Measurements from ENCODE around the gene MTHFD2L.
"Not testable (repeated sequence)": the region's sequence is repeated elsewhere in the genome, so short reads cannot be mapped to it uniquely, and the experiment has no call there.

Gene MTHFD2L

GRCh38 chr4:74190919-74191397 is 33.0 kb downstream of the MTHFD2L start:
- peak; percentile 9 for DNase-seq

- no peak for DNase-seq
These were observed 39.2 kb downstream of the MTHFD2L start for GRCh38 chr4:74197080-74197479.

- peak; percentile 27 for DNase-seq
These were observed 44.2 kb downstream of the MTHFD2L start for GRCh38 chr4:74202062-74202586.

GRCh38 chr4:74203467-74203866 is 45.5 kb downstream of the MTHFD2L start:
- no peak for DNase-seq

- DNase-seq, result no peak
These were observed 47.1 kb downstream of the MTHFD2L start for GRCh38 chr4:74205046-74205445.

- DNase-seq, result no peak
These were observed 47.6 kb downstream of the MTHFD2L start for GRCh38 chr4:74205559-74205958.

GRCh38 chr4:74206088-74206825 is 48.3 kb downstream of the MTHFD2L start:
- DNase-seq, result no peak

- not testable (repeated sequence) for DNase-seq
These were observed 56.7 kb downstream of the MTHFD2L start for GRCh38 chr4:74214457-74215159.

GRCh38 chr4:74215236-74215635 is 57.3 kb downstream of the MTHFD2L start:
- not testable (repeated sequence) for DNase-seq

- DNase-seq, result no peak
These were observed 59.4 kb downstream of the MTHFD2L start for GRCh38 chr4:74217365-74217764.

- DNase-seq, result no peak
These were observed 60.3 kb downstream of the MTHFD2L start for GRCh38 chr4:74218201-74218600.

- DNase-seq, result no peak
These were observed 61.3 kb downstream of the MTHFD2L start for GRCh38 chr4:74219240-74219639.

GRCh38 chr4:74223098-74223497 is 65.2 kb downstream of the MTHFD2L start:
- no peak for DNase-seq

- no peak for DNase-seq
These were observed 65.9 kb downstream of the MTHFD2L start for GRCh38 chr4:74223801-74224200.

- peak; percentile 62 for DNase-seq
These were observed 71.0 kb downstream of the MTHFD2L start for GRCh38 chr4:74228691-74229640.

- DNase-seq, result no peak
These were observed 73.1 kb downstream of the MTHFD2L start for GRCh38 chr4:74230902-74231499.

- no peak for DNase-seq
These were observed 77.2 kb downstream of the MTHFD2L start for GRCh38 chr4:74235135-74235534.

GRCh38 chr4:74237425-74237966 is 79.6 kb downstream of the MTHFD2L start:
- no peak for DNase-seq

GRCh38 chr4:74244049-74244448 is 86.1 kb downstream of the MTHFD2L start:
- DNase-seq, result no peak

- DNase-seq, result no peak
These were observed 95.0 kb downstream of the MTHFD2L start for GRCh38 chr4:74252933-74253332.

GRCh38 chr4:74254386-74254785 is 96.5 kb downstream of the MTHFD2L start:
- no peak for DNase-seq

- DNase-seq, result no peak
These were observed 97.2 kb downstream of the MTHFD2L start for GRCh38 chr4:74255096-74255495.

Measured in NCI-H146 (cell line).